ENCODE data around the gene CLDN6. TPM values are rescaled to one million over a fixed set of nuclear protein-coding genes. Genes with fewer than 3 reads are reported as not detected.
A peak's percentile ranks its signal among the peaks of the same experiment; 100 is the strongest.

The CLDN6 gene
- total and polyA plus RNA-seq, 2 of the 13 experiments (the other 11 are each of a cell fraction or from before 2014, with no cell fraction given), result 5.9 to 7.6 TPM

DNA sequence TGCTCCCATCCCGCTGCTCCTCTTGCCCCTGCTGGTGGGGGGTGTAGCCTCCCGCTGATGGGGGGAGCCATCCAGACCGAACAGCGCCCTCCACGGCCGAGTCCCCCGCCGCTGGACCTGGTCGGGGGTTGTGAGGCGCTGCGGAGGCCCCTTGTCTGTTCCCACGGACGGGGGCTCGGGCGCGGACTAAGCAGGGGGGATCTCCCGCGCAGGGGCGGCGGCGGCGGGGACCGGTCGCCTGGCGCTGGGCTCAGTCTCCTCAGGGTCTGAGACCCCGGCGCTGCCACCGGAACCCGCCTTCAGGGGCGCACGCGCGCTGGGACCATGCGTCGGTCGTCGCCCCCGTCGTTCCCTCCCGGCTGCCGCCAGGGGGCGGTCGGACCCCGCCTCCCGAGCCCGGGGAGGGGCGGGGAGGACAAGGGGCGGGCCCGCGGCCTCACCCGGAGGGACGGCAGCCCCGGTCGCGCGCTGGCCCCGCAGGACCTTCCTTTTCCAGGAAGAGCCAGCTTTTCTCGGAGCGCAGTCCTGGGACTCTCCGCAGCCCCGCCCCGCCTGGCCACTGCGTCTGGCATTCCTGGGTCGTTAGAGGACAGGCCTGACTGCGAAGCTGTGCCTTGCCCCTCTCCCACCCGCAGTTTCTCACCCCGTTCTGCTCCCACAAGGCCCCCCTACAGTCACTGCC is 41.2 kb upstream of the CLDN6 start (continued):
- peak; percentile 76 for TF ChIP-seq ZFX (CRISPR knock-in tag; IDR thresholded peaks at IDR 0.05; ENCODE audit: low read depth)
- TF ChIP-seq ELF1 (CRISPR knock-in tag; IDR thresholded peaks at IDR 0.05), result peak; percentile 51; the same call in 1 of the 2 replicates
- TF ChIP-seq GATA4 (IDR thresholded peaks at IDR 0.05; ENCODE audit: borderline replicate concordance, low read depth), result peak; percentile 43; the same call in 1 of the 2 replicates
- TF ChIP-seq HOXA9 (CRISPR knock-in tag; IDR thresholded peaks at IDR 0.05; ENCODE audit: borderline replicate concordance), result no peak
- no peak for TF ChIP-seq ZNF280D (CRISPR knock-in tag; IDR thresholded peaks at IDR 0.05)
- TF ChIP-seq ATF7-NPFF (CRISPR knock-in tag; IDR thresholded peaks at IDR 0.05; ENCODE audit: low read depth), result 0 out of 2 replicates have a peak, but pooled peaks have one; percentile 46
- TF ChIP-seq HDAC2 (CRISPR knock-in tag; IDR thresholded peaks at IDR 0.05), result no peak
- TF ChIP-seq ZNF597 (CRISPR knock-in tag; IDR thresholded peaks at IDR 0.05), result no peak
- TF ChIP-seq ZNF30 (CRISPR knock-in tag; IDR thresholded peaks at IDR 0.05), result no peak
- TF ChIP-seq FOXA3 (CRISPR knock-in tag; IDR thresholded peaks at IDR 0.05), result peak; percentile 56; the same call in 1 of the 2 replicates
- TF ChIP-seq PAWR (CRISPR knock-in tag; IDR thresholded peaks at IDR 0.05; ENCODE audit: borderline replicate concordance), result no peak
- TF ChIP-seq, protein P1, sequence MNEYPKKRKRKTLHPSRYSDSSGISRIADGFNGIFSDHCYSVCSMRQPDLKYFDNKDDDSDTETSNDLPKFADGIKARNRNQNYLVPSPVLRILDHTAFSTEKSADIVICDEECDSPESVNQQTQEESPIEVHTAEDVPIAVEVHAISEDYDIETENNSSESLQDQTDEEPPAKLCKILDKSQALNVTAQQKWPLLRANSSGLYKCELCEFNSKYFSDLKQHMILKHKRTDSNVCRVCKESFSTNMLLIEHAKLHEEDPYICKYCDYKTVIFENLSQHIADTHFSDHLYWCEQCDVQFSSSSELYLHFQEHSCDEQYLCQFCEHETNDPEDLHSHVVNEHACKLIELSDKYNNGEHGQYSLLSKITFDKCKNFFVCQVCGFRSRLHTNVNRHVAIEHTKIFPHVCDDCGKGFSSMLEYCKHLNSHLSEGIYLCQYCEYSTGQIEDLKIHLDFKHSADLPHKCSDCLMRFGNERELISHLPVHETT (CRISPR knock-in tag; conservative IDR thresholded peaks at IDR 0.05), result peak; percentile 22; the same call in 1 of the 2 replicates
- no peak for TF ChIP-seq ZSCAN22 (CRISPR knock-in tag; IDR thresholded peaks at IDR 0.05)
- TF ChIP-seq ZNF720 (CRISPR knock-in tag; IDR thresholded peaks at IDR 0.05), result no peak
- TF ChIP-seq RBFOX2 (IDR thresholded peaks at IDR 0.05; ENCODE audit: low read depth, low read length), result peak; percentile 71
- no peak for TF ChIP-seq LCORL (IDR thresholded peaks at IDR 0.05)
- TF ChIP-seq LCORL (CRISPR knock-in tag; IDR thresholded peaks at IDR 0.05), result peak; percentile 89
- no peak for TF ChIP-seq XBP1 (CRISPR knock-in tag; IDR thresholded peaks at IDR 0.05)
- TF ChIP-seq EEA1 (CRISPR knock-in tag; IDR thresholded peaks at IDR 0.05; ENCODE audit: borderline replicate concordance), result peak; percentile 78; the same call in 1 of the 2 replicates
- no peak for TF ChIP-seq SRF (IDR thresholded peaks at IDR 0.05; ENCODE audit: low read depth, low read length)
- peak; percentile 67; the same call in 1 of the 2 replicates for TF ChIP-seq MXD4 (CRISPR knock-in tag; IDR thresholded peaks at IDR 0.05)
- TF ChIP-seq ARNT2 (CRISPR knock-in tag; IDR thresholded peaks at IDR 0.05; ENCODE audit: low read depth), result peak; percentile 29
